ENCODE data around the gene ULK1.
"Not testable (repeated sequence)": the region's sequence is repeated elsewhere in the genome, so short reads cannot be mapped to it uniquely, and the experiment has no call there.

Gene ULK1

DNA sequence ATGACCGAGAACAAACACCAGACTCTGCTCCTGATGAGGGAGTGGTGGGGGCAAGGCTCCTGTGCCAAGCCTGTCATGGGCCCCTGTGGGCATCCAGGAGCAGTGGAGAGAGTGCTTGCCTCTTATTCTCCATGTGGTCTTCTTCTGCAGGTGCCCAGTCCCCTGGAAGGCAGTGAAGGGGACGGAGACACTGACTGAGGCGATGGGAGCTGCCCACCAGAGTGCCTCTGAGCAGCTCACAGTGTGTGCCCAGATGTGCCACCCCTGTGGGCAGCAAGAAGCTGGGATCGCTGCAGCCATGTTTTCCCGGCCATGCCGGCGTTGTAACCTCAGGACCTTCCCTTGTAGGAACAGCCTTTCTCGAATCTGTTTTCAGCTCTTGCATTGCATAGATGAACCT is 49.0 kb downstream of the ULK1 start:
- no peak for DNase-seq (ENCODE audit: low spot score)

GRCh38 chr12:131943876-131944275 is 49.5 kb downstream of the ULK1 start:
- no peak for DNase-seq (ENCODE audit: low spot score)

GRCh38 chr12:131944601-131945251 is 50.3 kb downstream of the ULK1 start:
- no peak for DNase-seq (ENCODE audit: low spot score)

DNA sequence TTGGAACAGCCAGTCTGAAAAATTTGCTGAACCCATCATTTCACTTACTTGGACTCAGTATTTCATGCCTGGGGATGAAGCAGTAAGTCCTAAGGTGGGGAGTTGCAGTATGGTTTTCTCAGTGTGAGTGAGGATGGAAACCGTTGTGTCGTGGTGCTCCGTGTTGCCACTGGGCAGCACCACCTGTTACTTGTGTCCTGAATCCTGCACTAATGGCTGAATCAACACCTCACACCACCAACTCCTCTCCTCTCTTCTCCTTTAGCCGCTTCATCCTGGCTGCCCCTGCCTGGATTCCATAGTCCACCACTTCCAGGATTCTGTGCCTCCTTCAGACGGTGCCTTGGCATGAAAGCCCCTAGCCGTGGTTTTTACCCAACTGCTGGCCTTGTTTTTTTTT is 52.3 kb downstream of the ULK1 start:
- no peak for DNase-seq (ENCODE audit: low spot score)

DNA sequence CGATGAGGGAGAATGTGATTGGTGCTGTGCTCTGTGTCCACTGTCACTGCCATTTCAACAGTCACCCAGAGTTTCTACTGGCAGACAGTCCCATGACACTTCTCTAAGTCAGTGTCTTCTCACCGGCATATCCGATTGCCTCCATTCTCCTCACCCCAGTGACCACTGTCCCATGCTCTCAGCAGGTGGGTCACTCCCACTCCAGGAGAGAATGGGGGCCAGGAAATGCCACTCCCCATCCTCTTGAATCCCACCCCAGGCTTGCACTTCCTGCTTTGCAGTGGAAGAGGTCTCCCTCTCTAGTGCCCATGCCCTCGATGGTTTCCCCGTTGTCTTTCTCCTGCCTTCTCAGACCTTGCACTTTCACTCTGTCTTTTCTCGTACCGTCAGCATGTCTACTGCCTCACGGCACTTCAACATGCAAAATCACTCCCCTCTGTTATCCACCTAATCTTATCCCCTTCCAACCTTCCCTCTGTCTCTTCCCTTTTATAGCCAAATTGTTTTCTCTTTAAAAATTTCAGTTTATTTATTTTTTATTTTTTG is 53.1 kb downstream of the ULK1 start:
- DNase-seq (ENCODE audit: low spot score), result no peak

- no peak for DNase-seq (ENCODE audit: low spot score)
Measured at GRCh38 chr12:131948166-131948712, 53.8 kb downstream of the ULK1 start.

GRCh38 chr12:131948713-131949430 is 54.5 kb downstream of the ULK1 start:
- DNase-seq (ENCODE audit: low spot score), result not testable (repeated sequence)

DNA sequence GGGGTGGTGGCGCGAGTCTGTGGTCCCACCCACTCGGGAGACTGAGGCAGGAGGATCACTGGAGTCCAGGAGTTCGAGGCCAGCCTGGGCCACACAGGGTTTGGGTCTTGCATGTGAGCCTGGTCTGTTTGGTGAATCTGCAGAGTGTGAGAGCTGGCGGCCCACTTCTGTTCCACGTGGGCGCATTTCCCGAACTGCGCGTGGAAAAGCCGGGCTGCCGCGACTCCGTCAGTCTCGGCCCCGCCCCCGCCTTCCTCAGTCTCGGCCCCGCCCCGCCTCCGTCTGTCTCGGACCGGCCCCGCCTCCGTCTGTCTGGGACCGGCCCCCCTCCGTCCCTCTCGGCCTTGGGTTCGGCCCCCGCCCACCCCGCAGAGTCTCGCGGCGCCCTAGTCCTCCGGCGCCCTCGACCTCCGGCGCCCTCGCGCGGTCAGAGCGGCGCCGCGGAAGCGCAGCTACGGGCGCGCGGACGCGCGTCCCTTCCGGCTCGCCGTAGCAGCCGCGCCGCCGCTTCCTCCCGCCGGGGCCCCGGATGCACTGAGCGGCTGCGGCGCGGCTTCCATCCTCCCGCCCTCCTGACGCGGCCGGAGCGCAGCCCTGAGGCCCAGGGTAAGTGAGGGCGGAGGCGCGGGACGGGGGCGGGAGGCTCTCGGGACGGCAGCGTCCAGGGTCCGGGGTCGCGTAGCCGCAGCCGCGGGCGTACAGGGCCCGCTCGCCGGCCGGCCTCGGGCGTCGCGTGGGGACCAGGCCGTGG is 55.2 kb downstream of the ULK1 start, which contains the start of gene EP400:
Gene EP400, plus strand, starts transcription at position 512 of the 751 bp plus-strand sequence. CDS start 10,678 bp downstream, outside the sequence.
- DNase-seq (ENCODE audit: low spot score), result peak; percentile 98

- peak; percentile 65 for DNase-seq (ENCODE audit: low spot score)
Measured at GRCh38 chr12:131950182-131950913, 55.9 kb downstream of the ULK1 start.

DNA sequence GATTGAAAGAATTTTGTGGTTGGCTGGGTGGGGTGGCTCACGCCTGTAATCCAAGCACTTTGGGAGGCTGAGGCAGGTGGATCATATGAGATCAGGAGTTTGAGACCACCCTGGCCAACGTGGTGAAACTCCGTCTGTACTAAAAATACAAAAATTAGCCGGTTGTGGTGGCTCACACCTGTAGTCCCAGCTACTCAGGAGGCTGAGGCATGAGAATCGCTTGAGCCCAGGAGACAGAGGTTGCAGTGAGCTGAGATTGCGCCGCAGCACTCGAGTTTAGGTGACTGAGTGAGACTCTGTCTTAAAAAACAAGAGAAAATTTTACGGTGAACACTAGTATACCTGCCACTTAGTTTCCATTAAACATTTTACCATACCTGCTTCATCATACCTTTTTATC is 59.4 kb downstream of the ULK1 start:
- not testable (repeated sequence) for DNase-seq (ENCODE audit: low spot score)

GRCh38 chr12:131954460-131954859 is 60.0 kb downstream of the ULK1 start:
- not testable (repeated sequence) for DNase-seq (ENCODE audit: low spot score)

DNA sequence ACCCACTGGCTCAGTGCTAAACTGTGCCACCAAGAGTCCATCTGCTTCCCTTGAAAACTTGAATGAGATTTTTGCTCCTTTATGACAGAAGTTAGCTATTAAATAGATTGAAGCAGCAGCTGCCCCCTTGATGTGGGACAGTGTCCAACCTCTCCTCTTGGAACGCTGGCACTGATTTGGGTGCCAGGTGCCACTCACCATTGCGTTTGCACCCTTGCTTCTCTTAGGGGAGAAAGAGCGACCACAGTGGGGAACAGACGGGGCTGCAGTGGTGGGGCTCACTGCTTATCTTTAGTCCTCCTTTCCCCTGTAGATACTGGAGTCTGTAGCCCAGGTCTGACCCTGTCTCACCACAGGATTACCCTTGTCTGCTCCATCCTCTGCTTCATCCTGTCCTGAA is 64.7 kb downstream of the ULK1 start:
- no peak for DNase-seq (ENCODE audit: low spot score)

- DNase-seq (ENCODE audit: low spot score), result no peak
Measured at GRCh38 chr12:131959641-131960589, 65.5 kb downstream of the ULK1 start.

DNA sequence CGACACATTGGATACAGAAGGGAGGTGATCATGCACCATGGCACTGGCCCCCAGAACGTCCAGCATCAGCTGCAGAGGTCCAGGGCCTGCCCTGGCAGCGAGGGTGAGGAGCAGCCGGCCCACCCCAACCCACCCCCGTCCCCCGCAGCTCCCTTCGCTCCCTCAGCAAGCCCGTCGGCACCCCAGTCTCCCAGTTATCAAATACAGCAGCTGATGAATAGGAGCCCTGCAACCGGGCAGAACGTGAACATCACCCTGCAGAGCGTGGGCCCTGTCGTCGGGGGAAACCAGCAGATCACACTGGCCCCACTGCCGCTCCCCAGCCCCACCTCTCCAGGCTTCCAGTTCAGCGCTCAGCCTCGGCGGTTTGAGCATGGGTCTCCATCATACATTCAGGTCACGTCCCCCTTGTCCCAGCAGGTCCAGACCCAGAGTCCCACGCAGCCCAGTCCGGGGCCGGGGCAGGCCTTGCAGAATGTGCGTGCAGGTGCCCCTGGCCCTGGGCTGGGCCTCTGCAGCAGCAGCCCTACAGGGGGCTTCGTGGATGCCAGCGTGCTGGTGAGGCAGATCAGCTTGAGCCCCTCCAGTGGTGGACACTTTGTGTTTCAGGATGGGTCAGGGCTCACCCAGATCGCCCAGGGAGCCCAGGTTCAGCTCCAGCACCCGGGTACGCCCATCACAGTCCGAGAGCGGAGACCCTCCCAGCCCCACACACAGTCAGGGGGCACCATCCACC is 66.3 kb downstream of the ULK1 start:
- not testable (repeated sequence) for DNase-seq (ENCODE audit: low spot score)

- DNase-seq (ENCODE audit: low spot score), result not testable (repeated sequence)
Measured at GRCh38 chr12:131961328-131961727, 66.9 kb downstream of the ULK1 start.

DNA sequence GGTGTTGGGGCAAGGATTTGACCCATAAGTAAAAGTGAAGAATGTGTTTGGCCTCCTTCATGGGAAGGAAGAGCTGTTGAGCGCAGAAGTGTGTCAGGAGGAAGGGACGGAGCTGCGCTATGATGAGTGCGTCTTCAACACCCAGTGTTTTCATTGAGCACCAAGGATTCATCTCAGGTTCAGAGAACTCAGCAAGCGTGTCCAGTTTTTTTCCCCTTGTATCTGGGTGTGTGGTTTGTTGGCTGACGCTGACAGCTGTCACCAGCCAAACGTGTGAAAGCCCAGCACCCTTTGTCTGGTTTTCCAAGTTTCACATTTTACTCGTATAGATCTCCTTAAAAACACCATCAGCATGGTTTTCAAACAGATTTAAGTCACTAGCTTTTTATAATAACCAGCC is 67.6 kb downstream of the ULK1 start:
- no peak for DNase-seq (ENCODE audit: low spot score)

GRCh38 chr12:131963381-131963780 is 69.0 kb downstream of the ULK1 start:
- no peak for DNase-seq (ENCODE audit: low spot score)

DNA sequence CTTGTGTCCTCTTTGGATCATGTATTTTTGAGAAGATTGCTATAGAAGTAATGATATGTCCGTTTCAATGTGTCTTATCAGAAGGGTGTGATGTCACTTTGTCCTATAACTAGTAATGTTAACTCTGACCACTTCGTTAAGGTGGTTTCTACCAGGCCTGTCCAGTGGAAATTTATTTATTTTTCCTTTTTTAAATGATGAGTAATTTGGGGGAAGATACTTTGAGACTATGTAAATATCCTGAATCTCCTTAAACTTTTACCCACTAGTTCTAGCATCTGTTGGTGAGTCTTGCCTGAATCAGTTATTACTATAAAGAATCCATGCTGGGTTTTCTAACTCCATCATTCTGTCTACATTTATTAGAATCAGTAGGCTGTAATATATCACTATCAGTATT is 70.7 kb downstream of the ULK1 start:
- peak; percentile 31 for DNase-seq (ENCODE audit: low spot score)

DNA sequence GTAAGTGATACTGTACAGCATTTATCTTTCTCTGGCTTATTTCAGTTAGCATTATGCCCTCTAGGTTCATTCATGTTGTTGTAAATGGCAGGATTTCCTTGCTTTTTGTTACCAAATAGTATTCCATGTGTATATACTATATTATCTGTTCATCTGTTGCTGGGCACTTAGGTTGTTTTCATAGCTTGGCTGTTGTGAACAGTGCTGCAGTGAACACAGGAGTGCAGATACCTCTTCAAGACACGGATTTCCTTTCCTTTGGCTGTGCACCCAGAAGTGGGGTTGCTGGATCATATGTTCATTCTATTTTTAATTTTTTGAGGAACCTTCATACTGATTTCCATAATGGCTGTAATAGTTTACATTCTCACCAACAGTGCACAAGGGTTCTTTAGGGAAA is 76.8 kb downstream of the ULK1 start:
- no peak for DNase-seq (ENCODE audit: low spot score)

Measured in AG08396 (cell line).